Left lung (tissue), 10 donors: ENCODE measurements around the gene ZNF91. TPM values are rescaled to one million over a fixed set of nuclear protein-coding genes. Genes with fewer than 3 reads are reported as not detected.
"Not testable (repeated sequence)": the region's sequence is repeated elsewhere in the genome, so short reads cannot be mapped to it uniquely, and the experiment has no call there.

Source experiments
- ATAC-seq: fragments of 200-7000 bp; cut with Tn5 transposase; one replicate; pipeline ENCODE4 v1.9.1; 2020; ENCODE audit warnings: moderate library complexity
- DNase-seq, 4 donors: peaks; one replicate each; pipeline ENCODE4 v3.0.0-alpha.2; 2013 to 2020
- H3K27ac ChIP-seq, 2 donors: fragments of 200-600 bp; sonication (generic) in 1 of 2; one replicate each; pipeline versions ENCODE4 v1.5.0 to v1.8.0; 2020 to 2021
- H3K27me3 ChIP-seq, 2 donors: fragments of 200-600 bp; sonication (generic) in 1 of 2; one replicate each; pipeline versions ENCODE4 v1.5.0 to v1.8.0; 2020 to 2021
- H3K36me3 ChIP-seq, 2 donors: fragments of 200-600 bp; sonication (generic) in 1 of 2; one replicate each; pipeline versions ENCODE4 v1.5.0 to v1.8.0; 2020 to 2021
- H3K4me1 ChIP-seq, 2 donors: fragments of 200-600 bp; one replicate each; pipeline ENCODE4 v1.8.0; 2021
- H3K4me3 ChIP-seq, 2 donors: fragments of 200-600 bp; sonication (generic) in 1 of 2; one replicate each; pipeline versions ENCODE4 v1.5.0 to v1.8.0; 2020 to 2021; ENCODE audit warnings: mild to moderate bottlenecking in 1 of 2
- H3K9me3 ChIP-seq, 2 donors: fragments of 200-600 bp; sonication (generic) in 1 of 2; one replicate each; pipeline versions ENCODE4 v1.5.0 to v1.8.0; 2020 to 2021
- intact Hi-C, 2 donors: fragments of 100-400 bp; cut with DNase I; formaldehyde crosslinking; loops; one replicate each; pipeline versions ENCODE4 v1.11.2 to v1.14.2; 2022
- polyA plus RNA-seq, 6 donors: library from polyadenylated mRNA; unstranded; fragments of 120-200 nt; gene quantifications; one replicate each; pipeline ENCODE4 v1.2.1, GENCODE V29; 2013; ENCODE audit not compliant: insufficient read length in 6 of 6
- total RNA-seq, 2 donors: library from RNA; stranded (reverse); fragmentation: NEBNext Ultra II Directional; extraction: Animal tissue kit (Norgen Biotek cat#: 25700); gene quantifications; one replicate each; pipeline ENCODE4 v1.2.1, GENCODE V29; 2021
- TF ChIP-seq, protein P1 (sequence below), 2 donors: fragments of 200-600 bp; sonication (generic) in 1 of 2; IDR thresholded peaks; one replicate each; pipeline versions ENCODE4 v1.5.0 to v1.8.0; 2021; ENCODE audit warnings: antibody characterized with exemption in 2 of 2
- donor health status: DM: no; HTN: yes; CAD: no.
- donor health status: DM: no; HTN: no; CAD: no.

The ZNF91 gene
- total and polyA plus RNA-seq, 8 donors, result 36.8 to 72.1 (median 60.1) TPM

DNA sequence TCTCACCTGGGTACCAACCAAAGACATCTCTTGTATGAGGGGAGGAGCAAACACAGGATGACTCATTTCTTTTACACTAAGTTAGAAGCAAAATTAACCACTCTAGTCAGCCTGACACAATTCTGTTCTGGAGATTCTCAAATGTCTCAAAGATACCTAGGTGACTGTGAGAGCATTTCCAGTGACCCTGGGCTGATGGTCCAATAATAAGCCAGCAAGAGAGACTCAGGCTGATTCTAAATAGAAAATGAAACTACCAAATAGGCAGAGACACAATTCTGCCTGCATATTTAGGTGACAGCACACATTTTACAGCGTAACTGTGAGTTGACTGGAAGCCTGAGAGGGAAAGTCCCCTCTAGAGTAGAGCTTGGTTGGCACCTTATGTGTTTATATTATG, 16.3 kb downstream of the ZNF91 start:
- Histone ChIP-seq H3K27me3 (no peaks in the 10 kb centered on the region), H3K9me3 (peaks cover 8 to 97% of the 10 kb centered on the region in 2 donors), H3K36me3 (peaks cover 0 to 92% of the 10 kb centered on the region in 2 donors), H3K4me3 (no peak overlapping the region), H3K4me1 (no peaks in the 10 kb centered on the region), H3K27ac (no peak overlapping the region)
- no peak for ATAC-seq
- intact Hi-C loops, result no loop called here
- TF ChIP-seq, protein P1, sequence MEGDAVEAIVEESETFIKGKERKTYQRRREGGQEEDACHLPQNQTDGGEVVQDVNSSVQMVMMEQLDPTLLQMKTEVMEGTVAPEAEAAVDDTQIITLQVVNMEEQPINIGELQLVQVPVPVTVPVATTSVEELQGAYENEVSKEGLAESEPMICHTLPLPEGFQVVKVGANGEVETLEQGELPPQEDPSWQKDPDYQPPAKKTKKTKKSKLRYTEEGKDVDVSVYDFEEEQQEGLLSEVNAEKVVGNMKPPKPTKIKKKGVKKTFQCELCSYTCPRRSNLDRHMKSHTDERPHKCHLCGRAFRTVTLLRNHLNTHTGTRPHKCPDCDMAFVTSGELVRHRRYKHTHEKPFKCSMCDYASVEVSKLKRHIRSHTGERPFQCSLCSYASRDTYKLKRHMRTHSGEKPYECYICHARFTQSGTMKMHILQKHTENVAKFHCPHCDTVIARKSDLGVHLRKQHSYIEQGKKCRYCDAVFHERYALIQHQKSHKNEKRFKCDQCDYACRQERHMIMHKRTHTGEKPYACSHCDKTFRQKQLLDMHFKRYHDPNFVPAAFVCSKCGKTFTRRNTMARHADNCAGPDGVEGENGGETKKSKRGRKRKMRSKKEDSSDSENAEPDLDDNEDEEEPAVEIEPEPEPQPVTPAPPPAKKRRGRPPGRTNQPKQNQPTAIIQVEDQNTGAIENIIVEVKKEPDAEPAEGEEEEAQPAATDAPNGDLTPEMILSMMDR (IDR thresholded peaks at IDR 0.05), result no peak
- DNase-seq, result no peak

DNA sequence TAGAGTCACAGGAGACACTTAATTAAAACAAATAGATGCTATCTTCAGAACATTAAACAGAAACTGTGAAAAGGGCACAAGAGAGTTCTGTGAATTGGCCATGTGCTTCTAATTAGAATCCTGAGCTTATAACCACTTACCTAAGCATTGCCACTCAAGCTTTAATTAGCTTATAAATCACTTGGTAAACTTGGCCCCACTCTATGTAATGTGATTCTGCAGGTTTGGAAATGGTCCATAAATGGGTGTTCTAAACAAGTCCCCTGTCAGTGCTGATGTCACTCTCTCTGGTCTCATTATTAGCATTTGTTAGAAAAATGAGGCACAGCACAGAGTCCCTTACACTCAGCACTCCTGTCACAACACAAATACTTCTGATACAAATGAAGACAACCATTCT, 18.0 kb downstream of the ZNF91 start:
- Histone ChIP-seq H3K9me3 (peaks cover 8 to 96% of the 10 kb centered on the region in 2 donors), H3K4me1 (no peaks in the 10 kb centered on the region), H3K4me3 (no peak overlapping the region), H3K27me3 (no peaks in the 10 kb centered on the region), H3K27ac (no peak overlapping the region), H3K36me3 (peaks cover 6 to 92% of the 10 kb centered on the region in 2 donors)
- TF ChIP-seq, protein P1 (IDR thresholded peaks at IDR 0.05), result no peak
- no peak for DNase-seq
- intact Hi-C loops, result no loop called here
- no peak for ATAC-seq

DNA sequence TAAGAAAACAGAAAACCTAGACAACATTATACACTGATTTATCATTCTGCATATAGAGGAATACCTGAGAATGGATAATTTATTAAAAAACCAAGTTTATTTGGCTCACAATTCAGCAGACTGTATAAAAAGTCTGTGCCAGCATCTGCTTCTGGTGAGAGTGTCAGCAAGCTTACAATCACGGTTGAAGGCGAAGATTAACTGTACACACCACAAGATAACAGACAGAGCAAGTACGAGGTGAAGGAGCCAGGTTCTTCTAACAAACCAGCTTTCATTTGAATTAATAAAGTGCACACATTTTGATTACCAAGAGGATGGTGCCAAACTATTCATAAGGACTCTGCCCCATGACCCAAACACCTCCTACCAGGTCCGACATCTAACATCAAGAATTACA, 28.8 kb downstream of the ZNF91 start:
- Histone ChIP-seq H3K4me3 (no peak overlapping the region), H3K4me1 (no peaks in the 10 kb centered on the region), H3K9me3 (peaks cover 18 to 95% of the 10 kb centered on the region in 2 donors), H3K27ac (no peak overlapping the region), H3K36me3 (peaks cover 0 to 93% of the 10 kb centered on the region in 2 donors), H3K27me3 (no peaks in the 10 kb centered on the region)
- ATAC-seq (no peak), DNase-seq (no peak)
- TF ChIP-seq, protein P1 (IDR thresholded peaks at IDR 0.05), result no peak
- intact Hi-C loops, result no loop called here

- not testable (repeated sequence) for ATAC-seq
These were observed 29.2 kb downstream of the ZNF91 start for GRCh38 chr19:23366031-23366430.

DNA sequence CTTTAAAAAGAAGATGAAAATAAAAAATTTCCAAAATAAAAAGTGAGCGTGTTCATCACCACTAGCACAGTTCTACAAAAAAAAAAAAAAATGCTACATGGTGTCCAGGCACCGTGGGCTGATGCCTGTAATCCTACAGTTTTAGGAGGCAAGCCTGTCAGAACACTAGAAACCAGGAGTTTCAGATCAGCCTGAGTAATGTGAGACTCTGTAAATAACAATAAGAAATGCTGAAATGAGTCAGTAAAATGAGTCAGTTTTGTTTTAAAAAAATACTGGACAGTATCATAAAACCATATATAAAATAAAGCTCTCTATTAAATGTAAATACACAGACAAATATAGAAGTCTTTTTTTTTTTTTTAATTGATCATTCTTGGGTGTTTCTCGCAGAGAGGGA, 30.0 kb downstream of the ZNF91 start:
- TF ChIP-seq, protein P1 (IDR thresholded peaks at IDR 0.05), result no peak
- ATAC-seq, result no peak
- Histone ChIP-seq H3K27me3 (no peaks in the 10 kb centered on the region), H3K27ac (no peak overlapping the region), H3K9me3 (peaks cover 25 to 95% of the 10 kb centered on the region in 2 donors), H3K4me1 (no peaks in the 10 kb centered on the region), H3K36me3 (peaks cover 0 to 81% of the 10 kb centered on the region in 2 donors), H3K4me3 (no peak overlapping the region)
- DNase-seq, result no peak
- intact Hi-C loops, result no loop called here

More at GRCh38 chr19:23366031-23366430, 29.2 kb downstream of the ZNF91 start:
- Histone ChIP-seq H3K36me3 (peaks cover 0 to 89% of the 10 kb centered on the region in 2 donors), H3K9me3 (peaks cover 21 to 95% of the 10 kb centered on the region in 2 donors)
- H3K4me1 ChIP-seq, DNase-seq, H3K27ac ChIP-seq, intact Hi-C loops, H3K4me3 ChIP-seq, H3K27me3 ChIP-seq: not testable (repeated sequence)

GRCh38 chr19:23361843-23362242, 33.4 kb downstream of the ZNF91 start:
- H3K27me3 ChIP-seq, H3K4me3 ChIP-seq, H3K4me1 ChIP-seq, intact Hi-C loops, DNase-seq, ATAC-seq, H3K27ac ChIP-seq: not testable (repeated sequence)
- H3K36me3 ChIP-seq, result peaks cover 0 to 57% of the 10 kb centered on the region in 2 donors
- H3K9me3 ChIP-seq, result peaks cover 42 to 99% of the 10 kb centered on the region in 2 donors
